ENCODE data around the gene C10orf71.

C10orf71 gene

GRCh38 chr10:49275896-49276295 is 23.1 kb upstream of the C10orf71 start:
- Histone ChIP-seq H3K4me1 (ENCODE audit: control insufficient read depth, insufficient read depth, low read length) (no peaks in the 10 kb centered on the region), H3K36me3 (ENCODE audit: control insufficient read depth, insufficient read depth, low read length) (no peaks in the 10 kb centered on the region), H3K9me3 (ENCODE audit: control insufficient read depth, insufficient read depth, low read length) (no peaks in the 10 kb centered on the region), H3K9ac (ENCODE audit: low read depth, low read length) (no peak overlapping the region), H3K27me3 (ENCODE audit: control insufficient read depth, insufficient read depth, low read length) (no peaks in the 10 kb centered on the region), H3K4me3 (ENCODE audit: low read depth, low read length) (no peak overlapping the region)

- H3K4me1 ChIP-seq (ENCODE audit: control insufficient read depth, insufficient read depth, low read length): no peaks in the 10 kb centered on the region
- H3K36me3 ChIP-seq (ENCODE audit: control insufficient read depth, insufficient read depth, low read length): no peaks in the 10 kb centered on the region
- H3K9me3 ChIP-seq (ENCODE audit: control insufficient read depth, insufficient read depth, low read length): no peaks in the 10 kb centered on the region
- H3K27me3 ChIP-seq (ENCODE audit: control insufficient read depth, insufficient read depth, low read length): no peaks in the 10 kb centered on the region
- H3K9ac ChIP-seq (ENCODE audit: low read depth, low read length): no peak overlapping the region
- H3K4me3 ChIP-seq (ENCODE audit: low read depth, low read length): no peak overlapping the region
Measured at GRCh38 chr10:49276596-49276995, 22.4 kb upstream of the C10orf71 start.

GRCh38 chr10:49277973-49278372 is 21.0 kb upstream of the C10orf71 start:
- no peak overlapping the region for H3K4me3 ChIP-seq (ENCODE audit: low read depth, low read length)
- H3K27me3 ChIP-seq (ENCODE audit: control insufficient read depth, insufficient read depth, low read length): no peaks in the 10 kb centered on the region
- H3K4me1 ChIP-seq (ENCODE audit: control insufficient read depth, insufficient read depth, low read length): no peaks in the 10 kb centered on the region
- no peaks in the 10 kb centered on the region for H3K9me3 ChIP-seq (ENCODE audit: control insufficient read depth, insufficient read depth, low read length)
- H3K36me3 ChIP-seq (ENCODE audit: control insufficient read depth, insufficient read depth, low read length): no peaks in the 10 kb centered on the region
- H3K9ac ChIP-seq (ENCODE audit: low read depth, low read length): no peak overlapping the region

- Histone ChIP-seq H3K9ac (ENCODE audit: low read depth, low read length) (no peak overlapping the region), H3K4me1 (ENCODE audit: control insufficient read depth, insufficient read depth, low read length) (no peaks in the 10 kb centered on the region), H3K36me3 (ENCODE audit: control insufficient read depth, insufficient read depth, low read length) (no peaks in the 10 kb centered on the region), H3K4me3 (ENCODE audit: low read depth, low read length) (no peak overlapping the region), H3K27me3 (ENCODE audit: control insufficient read depth, insufficient read depth, low read length) (no peaks in the 10 kb centered on the region), H3K9me3 (ENCODE audit: control insufficient read depth, insufficient read depth, low read length) (no peaks in the 10 kb centered on the region)
Measured at GRCh38 chr10:49278497-49278981, 20.4 kb upstream of the C10orf71 start.

- no peak overlapping the region for H3K4me3 ChIP-seq (ENCODE audit: low read depth, low read length)
- no peak overlapping the region for H3K9ac ChIP-seq (ENCODE audit: low read depth, low read length)
- H3K27me3 ChIP-seq (ENCODE audit: control insufficient read depth, insufficient read depth, low read length): no peaks in the 10 kb centered on the region
- H3K9me3 ChIP-seq (ENCODE audit: control insufficient read depth, insufficient read depth, low read length): no peaks in the 10 kb centered on the region
- no peaks in the 10 kb centered on the region for H3K4me1 ChIP-seq (ENCODE audit: control insufficient read depth, insufficient read depth, low read length)
- H3K36me3 ChIP-seq (ENCODE audit: control insufficient read depth, insufficient read depth, low read length): no peaks in the 10 kb centered on the region
Measured at GRCh38 chr10:49279015-49279880, 19.7 kb upstream of the C10orf71 start.

- Histone ChIP-seq H3K4me1 (ENCODE audit: control insufficient read depth, insufficient read depth, low read length) (no peaks in the 10 kb centered on the region), H3K36me3 (ENCODE audit: control insufficient read depth, insufficient read depth, low read length) (no peaks in the 10 kb centered on the region), H3K27me3 (ENCODE audit: control insufficient read depth, insufficient read depth, low read length) (no peaks in the 10 kb centered on the region), H3K9me3 (ENCODE audit: control insufficient read depth, insufficient read depth, low read length) (no peaks in the 10 kb centered on the region), H3K4me3 (ENCODE audit: low read depth, low read length) (no peak overlapping the region), H3K9ac (ENCODE audit: low read depth, low read length) (no peak overlapping the region)
Measured at GRCh38 chr10:49280001-49280408, 19.0 kb upstream of the C10orf71 start.

- H3K4me3 ChIP-seq (ENCODE audit: low read depth, low read length): no peak overlapping the region
- H3K36me3 ChIP-seq (ENCODE audit: control insufficient read depth, insufficient read depth, low read length): no peaks in the 10 kb centered on the region
- H3K4me1 ChIP-seq (ENCODE audit: control insufficient read depth, insufficient read depth, low read length): no peaks in the 10 kb centered on the region
Measured at GRCh38 chr10:49281461-49281860, 17.5 kb upstream of the C10orf71 start.

GRCh38 chr10:49282306-49282705 is 16.7 kb upstream of the C10orf71 start:
- no peaks in the 10 kb centered on the region for H3K9me3 ChIP-seq (ENCODE audit: control insufficient read depth, insufficient read depth, low read length)
- no peaks in the 10 kb centered on the region for H3K36me3 ChIP-seq (ENCODE audit: control insufficient read depth, insufficient read depth, low read length)
- H3K9ac ChIP-seq (ENCODE audit: low read depth, low read length): no peak overlapping the region
- no peak overlapping the region for H3K4me3 ChIP-seq (ENCODE audit: low read depth, low read length)
- no peaks in the 10 kb centered on the region for H3K27me3 ChIP-seq (ENCODE audit: control insufficient read depth, insufficient read depth, low read length)
- no peaks in the 10 kb centered on the region for H3K4me1 ChIP-seq (ENCODE audit: control insufficient read depth, insufficient read depth, low read length)

More at GRCh38 chr10:49281461-49281860, 17.5 kb upstream of the C10orf71 start:
- Histone ChIP-seq H3K9ac (ENCODE audit: low read depth, low read length) (no peak overlapping the region), H3K9me3 (ENCODE audit: control insufficient read depth, insufficient read depth, low read length) (no peaks in the 10 kb centered on the region), H3K27me3 (ENCODE audit: control insufficient read depth, insufficient read depth, low read length) (no peaks in the 10 kb centered on the region)

- Histone ChIP-seq H3K27me3 (ENCODE audit: control insufficient read depth, insufficient read depth, low read length) (no peaks in the 10 kb centered on the region), H3K4me1 (ENCODE audit: control insufficient read depth, insufficient read depth, low read length) (no peaks in the 10 kb centered on the region), H3K9me3 (ENCODE audit: control insufficient read depth, insufficient read depth, low read length) (no peaks in the 10 kb centered on the region), H3K9ac (ENCODE audit: low read depth, low read length) (no peak overlapping the region), H3K36me3 (ENCODE audit: control insufficient read depth, insufficient read depth, low read length) (no peaks in the 10 kb centered on the region), H3K4me3 (ENCODE audit: low read depth, low read length) (no peak overlapping the region)
Measured at GRCh38 chr10:49282879-49283341, 16.1 kb upstream of the C10orf71 start.

GRCh38 chr10:49283491-49283890 is 15.5 kb upstream of the C10orf71 start:
- Histone ChIP-seq H3K9ac (ENCODE audit: low read depth, low read length) (no peak overlapping the region), H3K36me3 (ENCODE audit: control insufficient read depth, insufficient read depth, low read length) (no peaks in the 10 kb centered on the region), H3K4me3 (ENCODE audit: low read depth, low read length) (no peak overlapping the region), H3K4me1 (ENCODE audit: control insufficient read depth, insufficient read depth, low read length) (no peaks in the 10 kb centered on the region), H3K9me3 (ENCODE audit: control insufficient read depth, insufficient read depth, low read length) (no peaks in the 10 kb centered on the region), H3K27me3 (ENCODE audit: control insufficient read depth, insufficient read depth, low read length) (no peaks in the 10 kb centered on the region)

GRCh38 chr10:49284356-49284755 is 14.6 kb upstream of the C10orf71 start:
- Histone ChIP-seq H3K27me3 (ENCODE audit: control insufficient read depth, insufficient read depth, low read length) (no peaks in the 10 kb centered on the region), H3K4me3 (ENCODE audit: low read depth, low read length) (no peak overlapping the region), H3K4me1 (ENCODE audit: control insufficient read depth, insufficient read depth, low read length) (no peaks in the 10 kb centered on the region), H3K9ac (ENCODE audit: low read depth, low read length) (no peak overlapping the region), H3K9me3 (ENCODE audit: control insufficient read depth, insufficient read depth, low read length) (no peaks in the 10 kb centered on the region), H3K36me3 (ENCODE audit: control insufficient read depth, insufficient read depth, low read length) (no peaks in the 10 kb centered on the region)

- no peaks in the 10 kb centered on the region for H3K27me3 ChIP-seq (ENCODE audit: control insufficient read depth, insufficient read depth, low read length)
- H3K36me3 ChIP-seq (ENCODE audit: control insufficient read depth, insufficient read depth, low read length): no peaks in the 10 kb centered on the region
- H3K9ac ChIP-seq (ENCODE audit: low read depth, low read length): no peak overlapping the region
- no peaks in the 10 kb centered on the region for H3K9me3 ChIP-seq (ENCODE audit: control insufficient read depth, insufficient read depth, low read length)
- H3K4me3 ChIP-seq (ENCODE audit: low read depth, low read length): no peak overlapping the region
- H3K4me1 ChIP-seq (ENCODE audit: control insufficient read depth, insufficient read depth, low read length): no peaks in the 10 kb centered on the region
Measured at GRCh38 chr10:49285232-49285631, 13.7 kb upstream of the C10orf71 start.
